Stimulated activated CD8-positive, alpha-beta memory T cell treated with anti-CD3 and anti-CD28 coated beads, Interleukin-12 subunit alpha, Interleukin-12 subunit beta, amount 100 ng/mL, for 24 hours (primary cell): ENCODE measurements around the gene SPATA6L.
"Not testable (repeated sequence)": the region's sequence is repeated elsewhere in the genome, so short reads cannot be mapped to it uniquely, and the experiment has no call there.

Source experiments
- DNase-seq: peaks from one replicate; pipeline ENCODE4 v3.0.0-alpha.2; 2020; ENCODE audit errors: extremely low read depth

The SPATA6L gene

GRCh38 chr9:4638968-4639367 lies 27.3 kb downstream of the SPATA6L start:
- no peak for DNase-seq

- DNase-seq: no peak
Observed at GRCh38 chr9:4630836-4631235, 35.4 kb downstream of the SPATA6L start.

GRCh38 chr9:4622016-4622415 lies 44.3 kb downstream of the SPATA6L start:
- no peak for DNase-seq

DNA sequence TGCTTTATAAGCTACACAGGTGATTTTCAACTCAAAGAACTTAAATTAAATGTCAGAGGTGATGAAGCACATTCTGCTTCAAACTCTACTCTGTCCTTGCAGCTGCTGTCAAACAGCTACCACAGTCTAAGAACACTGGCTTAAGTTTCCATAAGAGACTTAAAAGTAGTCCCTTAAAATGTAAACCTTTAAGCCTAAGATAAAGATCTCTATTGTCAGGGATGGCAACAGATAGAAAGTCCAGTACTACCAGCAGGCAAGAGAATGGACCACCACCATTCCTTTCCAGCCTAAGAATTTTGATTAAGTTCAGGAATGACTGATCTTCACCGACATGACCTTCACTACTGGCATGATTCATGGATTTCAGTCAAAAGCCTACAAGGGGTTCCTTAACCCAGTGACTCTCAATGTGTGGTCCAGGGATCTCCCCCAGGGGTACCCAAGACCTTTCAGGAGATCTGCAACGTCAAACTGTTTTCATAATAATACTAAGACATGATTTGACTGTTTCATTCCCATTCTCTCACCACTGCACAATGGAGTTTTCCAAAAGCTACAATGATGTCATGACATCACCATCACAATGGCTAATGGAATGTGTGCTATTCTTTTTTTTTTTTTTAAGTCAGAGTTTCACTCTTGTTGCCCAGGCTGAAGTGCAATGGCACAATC lies 45.3 kb downstream of the SPATA6L start:
- no peak for DNase-seq

GRCh38 chr9:4620057-4620765 lies 46.1 kb downstream of the SPATA6L start:
- DNase-seq: no peak

DNA sequence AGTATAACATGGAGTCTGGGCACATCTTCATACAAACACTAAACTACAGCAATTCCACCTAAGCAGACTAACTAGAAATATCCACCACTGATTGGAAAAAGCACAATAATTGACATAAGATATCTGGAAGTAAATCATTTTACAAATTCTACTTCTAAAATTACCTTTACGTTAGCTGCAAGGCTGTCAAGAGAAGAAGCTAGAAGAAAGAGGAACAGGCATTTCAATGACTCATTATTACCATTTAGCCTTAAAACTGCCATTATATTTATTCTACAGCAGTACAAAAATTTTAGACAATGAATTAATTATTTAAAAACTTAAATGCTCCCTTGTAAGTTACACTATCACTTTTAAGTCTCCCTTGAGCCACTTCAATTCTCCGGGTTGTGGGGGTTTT lies 47.6 kb downstream of the SPATA6L start:
- DNase-seq: no peak

GRCh38 chr9:4617752-4618151 lies 48.5 kb downstream of the SPATA6L start:
- no peak for DNase-seq

GRCh38 chr9:4615778-4616177 lies 50.5 kb downstream of the SPATA6L start:
- no peak for DNase-seq

DNA sequence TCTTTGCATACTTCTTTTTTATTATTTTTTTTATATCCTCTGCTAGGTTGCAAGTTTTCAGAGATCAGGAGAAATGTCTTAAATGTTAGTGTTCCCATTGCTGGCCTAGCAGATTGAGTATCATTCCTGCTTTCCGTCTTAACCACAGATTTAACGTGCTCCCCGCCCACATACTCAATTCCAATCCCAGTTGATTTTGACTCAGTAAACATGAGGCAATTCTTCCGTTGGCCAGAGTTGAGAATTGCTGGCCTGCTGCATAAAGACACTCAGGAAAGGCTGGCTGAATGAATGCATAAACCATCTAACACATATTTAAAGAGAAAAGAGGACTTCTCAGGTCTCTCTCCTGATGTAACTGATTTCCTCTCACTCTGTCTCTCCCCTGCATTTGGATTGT lies 51.0 kb downstream of the SPATA6L start:
- DNase-seq: no peak

DNA sequence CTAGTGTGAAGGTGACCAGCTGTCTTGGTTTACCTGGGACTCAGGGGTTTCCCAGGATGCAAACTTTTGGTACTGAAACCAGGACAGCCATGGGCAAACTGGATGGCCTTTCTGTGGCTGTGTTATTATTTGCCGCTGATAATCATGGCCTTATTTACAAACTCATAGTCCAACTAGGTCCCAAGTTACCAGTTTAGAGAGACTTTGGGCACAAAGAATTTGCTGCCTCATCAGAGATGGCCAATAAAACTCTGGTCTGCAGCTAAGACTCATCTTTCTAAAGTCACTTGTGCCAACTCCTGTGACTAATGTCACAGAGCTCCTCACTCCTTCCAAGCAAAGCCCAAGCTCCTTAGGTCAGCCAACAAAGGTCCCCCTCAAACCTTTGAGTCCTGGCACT lies 51.7 kb downstream of the SPATA6L start:
- DNase-seq: no peak

DNA sequence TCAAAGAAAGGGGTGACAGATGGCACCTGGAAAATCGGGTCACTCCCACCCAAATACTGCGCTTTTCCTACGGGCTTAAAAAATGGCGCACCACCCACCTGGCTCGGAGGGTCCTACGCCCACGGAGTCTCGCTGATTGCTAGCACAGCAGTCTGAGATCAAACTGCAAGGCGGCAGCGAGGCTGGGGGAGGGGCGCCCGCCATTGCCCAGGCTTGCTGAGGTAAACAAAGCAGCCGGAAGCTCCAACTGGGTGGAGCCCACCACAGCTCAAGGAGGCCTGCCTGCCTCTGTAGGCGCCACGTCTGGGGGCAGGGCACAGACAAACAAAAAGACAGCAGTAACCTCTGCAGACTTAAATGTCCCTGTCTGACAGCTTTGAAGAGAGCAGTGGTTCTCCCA lies 60.2 kb downstream of the SPATA6L start:
- DNase-seq: not testable (repeated sequence)

DNA sequence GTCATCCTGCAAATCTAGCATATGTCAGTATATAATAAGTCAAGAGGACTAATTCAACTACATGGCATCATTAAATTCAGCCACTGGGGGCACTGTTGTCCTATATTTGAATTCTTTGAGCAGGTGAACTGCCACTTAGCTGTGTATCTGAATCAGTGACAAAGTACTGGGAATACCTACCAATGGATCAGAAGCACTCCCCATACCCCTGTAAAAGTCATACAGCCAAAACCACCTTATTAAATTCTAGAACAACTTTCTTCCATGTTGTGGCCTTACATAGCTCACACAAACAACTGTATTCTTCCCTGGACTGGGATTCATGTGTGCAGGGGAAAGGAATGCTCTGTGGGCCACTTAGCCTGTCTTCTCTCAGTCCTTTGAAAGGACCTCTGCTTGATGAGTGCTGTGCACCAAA lies 61.6 kb downstream of the SPATA6L start:
- DNase-seq: peak; percentile 25

GRCh38 chr9:4603830-4604229 lies 62.5 kb downstream of the SPATA6L start:
- DNase-seq: no peak

GRCh38 chr9:4600368-4600767 lies 65.9 kb downstream of the SPATA6L start:
- no peak for DNase-seq

DNA sequence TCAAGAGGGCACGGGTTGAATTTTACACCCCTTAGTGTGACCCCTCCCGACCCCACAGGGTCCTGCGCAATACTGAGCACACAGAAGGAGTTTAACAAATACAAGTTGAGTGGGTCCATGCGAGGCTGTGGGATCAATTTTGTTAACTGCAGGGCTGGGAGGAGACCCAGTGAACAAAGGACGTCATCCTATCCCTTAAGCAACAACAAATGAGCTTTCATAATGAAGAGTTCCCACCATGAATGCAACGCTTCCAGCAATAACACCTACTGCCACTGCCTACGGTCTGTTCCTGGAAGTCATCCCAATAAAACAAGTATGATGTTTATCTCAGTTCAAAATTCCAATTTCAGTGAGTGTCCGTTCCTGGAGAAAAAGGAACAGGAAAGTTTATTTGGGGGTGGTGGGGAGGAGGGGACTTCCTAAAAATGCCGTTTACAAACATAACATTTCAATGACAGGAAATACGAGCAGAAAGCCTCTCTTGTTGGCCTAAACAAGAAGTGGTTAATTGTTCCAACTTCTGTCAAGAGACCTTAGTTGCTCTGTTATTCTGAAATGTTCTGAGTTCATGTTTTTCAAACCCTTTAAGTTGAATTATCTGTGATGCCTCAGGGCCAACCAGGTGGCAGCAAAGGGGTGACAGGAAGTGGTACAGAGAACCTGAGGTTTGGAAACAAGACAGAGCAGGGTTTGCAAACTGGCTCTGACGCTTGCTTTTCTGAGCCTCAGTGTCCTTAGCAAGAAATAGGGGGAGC lies 69.9 kb downstream of the SPATA6L start:
- DNase-seq: no peak

DNA sequence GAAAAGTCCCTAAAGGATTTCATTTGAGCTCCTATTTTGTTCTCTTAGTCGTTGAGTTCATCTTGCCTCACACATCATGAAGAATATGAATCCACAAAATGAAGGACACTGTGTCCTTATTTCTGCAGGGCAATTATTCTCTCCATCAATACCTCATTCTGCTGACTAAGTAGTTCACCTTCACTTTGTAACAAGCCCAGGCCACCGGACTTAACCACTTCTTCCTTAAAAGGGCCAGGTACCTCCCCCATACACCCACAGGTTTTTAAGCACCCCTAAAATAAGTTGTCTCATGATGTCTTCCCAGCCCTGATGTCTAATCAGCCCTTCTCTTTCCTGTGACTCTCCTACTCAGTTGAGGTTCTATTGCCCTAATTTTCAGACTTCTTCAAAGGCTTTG lies 71.3 kb downstream of the SPATA6L start:
- DNase-seq: no peak

DNA sequence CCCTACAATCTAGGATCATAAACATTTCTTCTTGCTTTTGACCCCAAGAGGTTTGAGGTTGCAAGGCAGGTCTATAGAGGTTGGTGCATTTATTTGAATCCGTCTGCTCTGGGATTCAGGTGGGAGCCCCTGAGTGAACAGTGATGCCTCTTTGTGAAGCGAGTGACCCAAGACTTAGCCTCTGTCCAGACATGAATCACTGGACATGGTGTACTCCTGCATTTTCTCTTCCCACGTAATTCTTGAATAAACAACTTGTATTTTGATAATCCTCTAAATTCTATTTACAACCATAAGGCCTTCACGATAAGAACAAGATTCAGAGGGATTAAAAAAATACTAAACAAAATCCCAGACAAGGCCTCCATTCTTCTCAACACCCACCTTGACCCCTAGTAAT lies 71.7 kb downstream of the SPATA6L start:
- DNase-seq: no peak

DNA sequence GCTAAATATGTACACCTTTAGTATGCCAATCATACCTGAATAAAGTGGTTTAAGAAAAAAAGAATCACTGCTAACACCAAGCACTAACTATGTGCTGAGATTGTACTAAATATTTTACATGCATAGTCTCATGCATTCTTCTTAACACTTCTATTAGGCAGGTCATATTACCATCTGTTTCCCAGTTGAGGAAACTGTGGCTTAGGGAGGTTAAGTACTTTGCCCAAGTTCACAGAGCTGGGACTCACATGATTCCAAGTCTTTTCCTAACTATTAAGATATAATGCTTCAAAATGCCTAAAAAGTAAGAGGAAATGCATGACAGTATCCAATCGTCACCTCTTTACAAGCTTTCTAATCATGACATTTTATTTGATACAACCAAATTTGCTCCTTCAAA lies 73.4 kb downstream of the SPATA6L start:
- DNase-seq: no peak

DNA sequence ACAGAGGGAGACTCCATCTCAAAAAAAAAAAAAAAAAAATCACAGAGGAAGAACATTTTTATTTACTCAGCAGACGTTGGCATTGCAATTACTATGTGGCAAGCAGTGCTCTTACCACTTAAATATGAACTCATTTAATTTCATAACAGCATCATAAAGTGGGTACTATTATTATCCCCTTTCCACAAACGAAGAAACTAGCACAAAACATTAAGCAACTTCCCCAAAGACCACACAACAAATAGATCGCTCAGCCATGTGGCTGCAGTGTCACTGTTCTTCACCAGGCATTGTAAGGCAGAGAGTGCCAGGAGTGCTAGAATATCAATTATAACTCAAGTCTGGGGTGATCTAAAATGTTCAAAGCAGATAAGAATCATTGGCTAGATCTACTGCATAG lies 74.0 kb downstream of the SPATA6L start:
- no peak for DNase-seq

DNA sequence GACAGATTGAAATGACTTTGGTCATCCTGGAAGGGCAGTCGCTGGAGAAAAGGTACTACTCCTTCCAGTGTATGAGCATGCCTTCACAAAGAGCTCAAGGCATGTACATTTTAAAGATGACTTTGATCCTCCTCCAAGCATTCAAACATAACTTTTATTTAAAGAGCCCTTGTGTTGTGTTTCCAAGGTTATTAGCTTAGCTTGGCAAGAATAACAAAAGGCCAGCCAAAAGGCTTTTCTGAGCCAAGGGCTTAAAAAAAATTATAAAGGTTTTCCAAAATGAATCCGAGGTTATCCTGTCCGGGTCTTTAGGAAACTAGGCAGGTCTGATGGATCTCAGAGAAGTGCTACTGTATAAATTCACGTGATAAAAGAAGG lies 75.2 kb downstream of the SPATA6L start:
- DNase-seq: no peak

DNA sequence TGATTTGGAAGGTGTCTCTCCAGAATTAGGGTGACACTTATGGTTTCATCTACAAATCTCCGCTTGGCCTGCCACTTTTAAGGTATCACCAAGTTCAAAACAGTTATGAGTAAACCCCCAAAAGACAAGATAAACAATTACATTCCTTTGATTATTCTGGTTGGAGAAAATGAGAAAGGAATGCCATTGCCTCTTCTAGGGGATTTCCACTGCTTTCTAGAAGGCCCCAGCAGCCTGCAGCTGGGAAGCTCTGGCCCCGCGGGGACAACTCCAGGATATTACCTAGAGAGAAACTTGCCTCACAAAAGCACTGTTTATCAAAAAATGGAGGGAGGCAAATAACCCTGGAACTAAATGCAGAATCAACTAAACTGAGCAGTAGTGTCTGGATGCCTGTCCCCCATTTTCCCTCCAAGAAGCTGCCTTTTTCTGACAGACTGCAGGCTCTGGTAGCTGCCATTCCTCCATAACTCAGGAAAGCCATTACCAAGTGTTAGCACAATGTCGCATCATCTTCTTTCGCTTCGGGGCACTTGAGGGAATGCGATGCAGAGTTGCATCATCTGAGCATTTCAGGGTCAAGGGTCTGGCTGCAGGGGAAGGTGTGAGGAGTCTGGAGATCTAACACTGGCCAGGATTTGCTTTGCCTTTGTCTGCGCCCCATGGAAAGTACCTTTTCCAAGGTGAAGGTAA lies 75.7 kb downstream of the SPATA6L start:
- DNase-seq: no peak

DNA sequence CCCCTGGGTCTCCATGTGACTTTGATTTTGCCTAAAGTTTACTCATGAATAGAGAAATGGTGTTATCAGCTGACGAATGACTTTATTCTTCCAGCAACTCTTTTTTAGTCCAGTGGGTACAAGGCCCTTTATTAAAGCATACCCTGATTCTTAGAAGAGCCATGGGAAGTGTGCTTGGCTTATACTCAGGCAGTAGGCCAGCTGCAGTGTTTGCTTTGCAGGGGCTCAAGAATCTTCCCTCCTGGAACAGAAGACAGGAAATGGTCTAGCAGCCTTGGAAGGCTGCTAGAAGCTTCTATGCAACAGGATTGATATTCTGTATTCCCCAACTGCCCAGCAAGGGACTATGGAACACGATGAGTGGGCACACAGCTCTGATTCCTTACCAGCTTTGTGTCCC lies 77.6 kb downstream of the SPATA6L start:
- DNase-seq: no peak
